Lower leg skin (tissue), 3 donors: ENCODE results near the gene UNKL.

Experiments
- CTCF ChIP-seq, 3 donors: fragments of 450-650 bp; IDR thresholded peaks; one replicate each; pipeline ENCODE4 v1.5.1; 2016; ENCODE audit warnings: antibody characterized with exemption in 3 of 3, mild to moderate bottlenecking in 3 of 3, moderate library complexity in 2 of 3
- POLR2A ChIP-seq, 2 donors: fragments of 450-650 bp; IDR thresholded peaks; one replicate each; pipeline ENCODE4 v1.6.1; 2016 to 2017; ENCODE audit warnings: antibody characterized with exemption in 2 of 2, mild to moderate bottlenecking in 1 of 2, moderate library complexity in 1 of 2

GRCh38 chr16:1437606-1438005 is 23.1 kb upstream of the UNKL start:
- no peak for TF ChIP-seq CTCF (IDR thresholded peaks at IDR 0.05)
- no peak for TF ChIP-seq POLR2A (IDR thresholded peaks at IDR 0.05)
